Gastroesophageal sphincter (tissue), 4 donors: ENCODE data around the gene SPRTN. TPM values are rescaled to one million over a fixed set of nuclear protein-coding genes. Genes with fewer than 3 reads are reported as not detected.

ENCODE experiments used
- ATAC-seq: fragments of 150-250 bp; one replicate; pipeline ENCODE4 v1.9.1; 2016; ENCODE audit warnings: mild to moderate bottlenecking, moderate library complexity
- H3K27ac ChIP-seq, 4 donors: fragments of 200-600 bp; sonication (generic) in 3 of 4; 1 replicate in 3 of 4; 2 replicates in 1 of 4; pipeline ENCODE4 v1.5.1; 2016 to 2019
- H3K27me3 ChIP-seq: fragments of 200-600 bp; sonication (generic); one replicate; pipeline ENCODE4 v1.5.1; 2019
- H3K36me3 ChIP-seq, 2 donors: fragments of 200-600 bp; sonication (generic); one replicate each; pipeline ENCODE4 v1.5.1; 2019; ENCODE audit warnings: control low read depth in 1 of 2
- H3K4me1 ChIP-seq, 3 donors: fragments of 200-600 bp; sonication (generic); 1 replicate in 2 of 3; 2 replicates in 1 of 3; pipeline ENCODE4 v1.5.1; 2016 to 2019; ENCODE audit warnings: control low read depth in 2 of 3
- H3K4me3 ChIP-seq, 2 donors: fragments of 200-600 bp; sonication (generic); one replicate each; pipeline ENCODE4 v1.5.1; 2019; ENCODE audit warnings: mild to moderate bottlenecking in 1 of 2, moderate library complexity in 1 of 2
- H3K9me3 ChIP-seq, 3 donors: fragments of 200-600 bp; sonication (generic); one replicate each; pipeline ENCODE4 v1.5.1; 2017 to 2019; ENCODE audit warnings: control low read depth in 2 of 3
- CTCF ChIP-seq, 4 experiments: fragments of 200-600 bp in 2 of 4; fragments of 450-650 bp in 2 of 4; sonication (generic) in 1 of 4; IDR thresholded peaks; one replicate each; pipeline ENCODE4 v1.5.1; 2017 to 2019; ENCODE audit warnings: antibody characterized with exemption in 4 of 4, mild to moderate bottlenecking in 2 of 4, moderate library complexity in 2 of 4
- EP300 ChIP-seq: sonication (generic); formaldehyde crosslinking; IDR thresholded peaks from one replicate; pipeline ENCODE4 v1.6.1; 2017; ENCODE audit warnings: antibody characterized with exemption, mild to moderate bottlenecking
- POLR2A ChIP-seq, 2 donors: fragments of 450-650 bp; IDR thresholded peaks; one replicate each; pipeline ENCODE4 v1.6.1; 2017; ENCODE audit warnings: antibody characterized with exemption in 2 of 2, mild to moderate bottlenecking in 2 of 2, moderate library complexity in 1 of 2
- POLR2AphosphoS5 ChIP-seq: sonication (generic); formaldehyde crosslinking; IDR thresholded peaks from one replicate; pipeline ENCODE4 v1.6.1; 2017; ENCODE audit warnings: antibody characterized with exemption
- WGBS, 2 donors: methylation state at CpG; one replicate each; pipeline ENCODE4 v1.1.5; 2018; ENCODE audit warnings: low coverage in 1 of 2; 5-methylcytosine and 5-hydroxymethylcytosine counted together
- total RNA-seq, 4 donors: library from RNA; depleted of rRNA; stranded (reverse); fragments of >200 nt; gene quantifications; one replicate each; pipeline ENCODE4 v1.1.0, GENCODE V29; 2016

The SPRTN gene
- total RNA-seq, 4 donors from 2014 or later = 15.3 to 34.7 (median 20.7) TPM

- H3K4me3 ChIP-seq = no peak overlapping the region
- WGBS, 2 donors = 86 to 92% methylated on average over 5 to 11 of the region's 15 CpGs
- H3K36me3 ChIP-seq = no peaks in the 10 kb centered on the region
- TF ChIP-seq CTCF (IDR thresholded peaks at IDR 0.05) (no peak), POLR2A (IDR thresholded peaks at IDR 0.05) (no peak), EP300 (no peak), POLR2AphosphoS5 (no peak)
- H3K9me3 ChIP-seq = no peaks in the 10 kb centered on the region
- H3K27ac ChIP-seq = no peak overlapping the region
- H3K4me1 ChIP-seq = no peaks in the 10 kb centered on the region
- ATAC-seq = no peak
- no peaks in the 10 kb centered on the region for H3K27me3 ChIP-seq
These were observed 20.1 kb upstream of the SPRTN start for GRCh38 chr1:231318015-231318355.

- Histone ChIP-seq H3K4me1 (no peaks in the 10 kb centered on the region), H3K36me3 (no peaks in the 10 kb centered on the region), H3K9me3 (no peaks in the 10 kb centered on the region), H3K4me3 (no peak overlapping the region), H3K27me3 (no peaks in the 10 kb centered on the region), H3K27ac (no peak overlapping the region)
- 73% methylated on average over 2 of the region's 4 CpGs; no CpG with 5 or more reads in 1 of the 2 donors for WGBS, 2 donors
- TF ChIP-seq POLR2AphosphoS5 (no peak), EP300 (no peak), CTCF (IDR thresholded peaks at IDR 0.05) (no peak), POLR2A (IDR thresholded peaks at IDR 0.05) (no peak)
- no peak for ATAC-seq
These were observed 19.5 kb upstream of the SPRTN start for GRCh38 chr1:231318568-231318967.

- Histone ChIP-seq H3K27me3 (no peaks in the 10 kb centered on the region), H3K4me1 (no peaks in the 10 kb centered on the region), H3K4me3 (no peak overlapping the region), H3K27ac (no peak overlapping the region), H3K36me3 (no peaks in the 10 kb centered on the region), H3K9me3 (no peaks in the 10 kb centered on the region)
- ATAC-seq = no peak
- WGBS, 2 donors = 85 to 86% methylated on average over 6 to 8 of the region's 9 CpGs
- TF ChIP-seq EP300 = no peak
These were observed 19.0 kb upstream of the SPRTN start for GRCh38 chr1:231319080-231319479.

- ATAC-seq = no peak
- TF ChIP-seq CTCF (IDR thresholded peaks at IDR 0.05) (no peak), POLR2A (IDR thresholded peaks at IDR 0.05) (no peak), POLR2AphosphoS5 (no peak), EP300 (no peak)
- Histone ChIP-seq H3K27me3 (no peaks in the 10 kb centered on the region), H3K36me3 (no peaks in the 10 kb centered on the region), H3K4me1 (no peaks in the 10 kb centered on the region), H3K4me3 (no peak overlapping the region), H3K9me3 (no peaks in the 10 kb centered on the region), H3K27ac (no peak overlapping the region)
- 68 to 85% methylated on average over 7 of the region's 7 CpGs for WGBS, 2 donors
These were observed 15.1 kb upstream of the SPRTN start for GRCh38 chr1:231322880-231323530.

GRCh38 chr1:231324660-231325059 lies 13.4 kb upstream of the SPRTN start:
- ATAC-seq = no peak
- Histone ChIP-seq H3K27ac (no peak overlapping the region), H3K9me3 (no peaks in the 10 kb centered on the region), H3K4me1 (no peaks in the 10 kb centered on the region), H3K27me3 (no peaks in the 10 kb centered on the region), H3K36me3 (no peaks in the 10 kb centered on the region), H3K4me3 (no peak overlapping the region)
- WGBS, 2 donors = 91% methylated on average over 5 of the region's 5 CpGs
- TF ChIP-seq EP300 = no peak
- TF ChIP-seq CTCF (IDR thresholded peaks at IDR 0.05) = no peak
- no peak for TF ChIP-seq POLR2AphosphoS5
- no peak for TF ChIP-seq POLR2A (IDR thresholded peaks at IDR 0.05)
